ENCODE results near the gene TMEM92.

GRCh38 chr17:50289278-50289677 is 15.0 kb downstream of the TMEM92 start:
- TF ChIP-seq SIN3A (IDR thresholded peaks at IDR 0.05; ENCODE audit: borderline replicate concordance, insufficient read depth, low read length) (no peak), POLR2AphosphoS5 (IDR thresholded peaks at IDR 0.05; ENCODE audit: low read depth, low read length) (no peak), REST (IDR thresholded peaks at IDR 0.05; ENCODE audit: insufficient read depth in 1 of 2, low read depth in 2 of 2, low read length in 2 of 2) (no peak), FOXP2 (optimal IDR thresholded peaks at IDR 0.05; ENCODE audit: borderline replicate concordance, extremely low read depth, extremely low read length, insufficient read depth) (no peak)
